Measurements from ENCODE around the gene NUDT8.

- TF ChIP-seq POLR2A (IDR thresholded peaks at IDR 0.05; ENCODE audit: low read depth, low read length) = no peak
- TF ChIP-seq MTA3 (IDR thresholded peaks at IDR 0.05; ENCODE audit: borderline replicate concordance, low read length) = no peak
- no peak for TF ChIP-seq CTCF (IDR thresholded peaks at IDR 0.05 in 2 of 3, conservative IDR thresholded peaks at IDR 0.05 in 1 of 3; ENCODE audit: control insufficient read depth in 2 of 3, extremely low read depth in 1 of 3, insufficient read depth in 1 of 3, low read depth in 3 of 3, low read length in 3 of 3)
- TF ChIP-seq TARDBP (IDR thresholded peaks at IDR 0.05; ENCODE audit: borderline replicate concordance) = no peak
- no peak for TF ChIP-seq RAD21 (IDR thresholded peaks at IDR 0.05; ENCODE audit: insufficient read depth, low read depth, low read length)
- TF ChIP-seq RFX5 (IDR thresholded peaks at IDR 0.05; ENCODE audit: low read depth, low read length) = no peak
- no peak for TF ChIP-seq SP1 (IDR thresholded peaks at IDR 0.05; ENCODE audit: low read depth, low read length)
- no peak for TF ChIP-seq CHD2 (IDR thresholded peaks at IDR 0.05; ENCODE audit: borderline replicate concordance, low read depth, low read length)
- no peak for TF ChIP-seq E2F4 (IDR thresholded peaks at IDR 0.05; ENCODE audit: low read depth, low read length)
- TF ChIP-seq SPI1 (IDR thresholded peaks at IDR 0.05; ENCODE audit: borderline replicate concordance, insufficient read depth, low read depth, low read length) = no peak
- TF ChIP-seq MXI1 (IDR thresholded peaks at IDR 0.05; ENCODE audit: low read depth, low read length) = no peak
Measured at GRCh38 chr11:67657300-67657699, 27.6 kb upstream of the NUDT8 start.
